B cell (primary cell): ENCODE measurements around the gene C20orf204. TPM values are rescaled to one million over a fixed set of nuclear protein-coding genes. Genes with fewer than 3 reads are reported as not detected.

Experiments
- ATAC-seq: fragments of 200-7000 bp; cut with Tn5 transposase; one replicate; pipeline ENCODE4 v1.10.0; 2021; ENCODE audit warnings: low read depth, mild to moderate bottlenecking, moderate number of reproducible peaks, moderate library complexity
- CTCF ChIA-PET: fragments of 350-600 bp; sonication (Branson Sonifier 250); formaldehyde crosslinking; loops from one replicate; lab custom pipeline; 2021; ENCODE audit warnings: antibody characterized with exemption, inconsistent platforms; lab: Charles Lee
- POLR2A ChIA-PET: fragments of 350-600 bp; sonication (Branson Sonifier 250); formaldehyde crosslinking; loops from one replicate; lab custom pipeline; 2021; ENCODE audit warnings: antibody characterized with exemption; lab: Charles Lee
- DNase-seq: peaks from one replicate; pipeline ENCODE4 v3.0.0; 2013
- H2AFZ ChIP-seq: 2 replicates; pipeline ENCODE4 v1.6.1; 2012; ENCODE audit warnings: mild to moderate bottlenecking, low read depth, low read length; ENCODE audit not compliant: insufficient read depth, poor library complexity, severe bottlenecking
- H3K27ac ChIP-seq, 2 donors: 1 replicate in 1 of 2; 2 replicates in 1 of 2; pipeline ENCODE4 v1.5.1; 2012 to 2013; ENCODE audit warnings: low read length in 2 of 2, mild to moderate bottlenecking in 2 of 2, moderate library complexity in 1 of 2
- H3K27me3 ChIP-seq, 4 experiments: fragments of 200-600 bp in 1 of 4; sonication (generic) in 1 of 4; replicated peaks in 1 of 4; 1 replicate in 2 of 4; 2 replicates in 2 of 4; pipeline versions ENCODE4 v1.6.1 to v1.7.0; 2013 to 2016; ENCODE audit warnings: low read length in 3 of 4, mild to moderate bottlenecking in 2 of 4, mixed read lengths in 1 of 4, moderate library complexity in 1 of 4; ENCODE audit not compliant: insufficient read depth in 4 of 4, control insufficient read depth in 3 of 4; ENCODE audit errors: control extremely low read depth in 1 of 4
- H3K36me3 ChIP-seq, 2 experiments: replicated peaks in 1 of 2; 1 replicate in 1 of 2; 2 replicates in 1 of 2; pipeline versions ENCODE4 v1.6.1 to v1.7.1; 2013; ENCODE audit warnings: low read length in 1 of 2; ENCODE audit not compliant: insufficient read depth in 2 of 2, control insufficient read depth in 1 of 2; ENCODE audit errors: control extremely low read depth in 1 of 2, extremely low read depth in 1 of 2
- H3K4me1 ChIP-seq, 2 donors: fragments of 200-600 bp in 1 of 2; sonication (generic) in 1 of 2; 1 replicate in 1 of 2; 2 replicates in 1 of 2; pipeline versions ENCODE4 v1.5.1 to v1.6.1; 2013 to 2017; ENCODE audit warnings: low read length in 2 of 2; ENCODE audit not compliant: control insufficient read depth in 2 of 2, insufficient read depth in 2 of 2
- H3K4me2 ChIP-seq: replicated peaks from 2 replicates; pipeline ENCODE3; 2012; ENCODE audit warnings: mild to moderate bottlenecking, low read depth, low read length; ENCODE audit not compliant: poor library complexity, severe bottlenecking
- H3K4me3 ChIP-seq, 5 experiments: fragments of 200-600 bp in 1 of 5; sonication (generic) in 1 of 5; 1 replicate in 3 of 5; 2 replicates in 2 of 5; pipeline versions ENCODE4 v1.5.1 to v1.7.0; 2011 to 2016; ENCODE audit warnings: low read length in 4 of 5, mild to moderate bottlenecking in 4 of 5, low read depth in 2 of 5, control low read depth in 1 of 5, moderate library complexity in 1 of 5; ENCODE audit not compliant: insufficient read depth in 1 of 5; ENCODE audit errors: control extremely low read depth in 1 of 5, extremely low read depth in 1 of 5
- H3K79me2 ChIP-seq: fragments of 200-600 bp; sonication (generic); one replicate; pipeline ENCODE4 v1.6.0; 2016; ENCODE audit warnings: low read length; ENCODE audit not compliant: control insufficient read depth, insufficient read depth
- H3K9ac ChIP-seq: fragments of 200-600 bp; sonication (generic); 2 replicates; pipeline ENCODE4 v1.6.1; 2017; ENCODE audit warnings: mild to moderate bottlenecking, low read length, moderate library complexity
- H3K9me3 ChIP-seq, 3 donors: one replicate each; pipeline versions ENCODE4 v1.6.1 to v1.7.1; 2013; ENCODE audit warnings: low read length in 2 of 3; ENCODE audit not compliant: control insufficient read depth in 2 of 3, insufficient read depth in 1 of 3; ENCODE audit errors: control extremely low read depth in 1 of 3
- H4K20me1 ChIP-seq: 2 replicates; pipeline ENCODE4 v1.6.0; 2012; ENCODE audit warnings: mild to moderate bottlenecking, low read length; ENCODE audit not compliant: insufficient read depth, control insufficient read depth, poor library complexity, severe bottlenecking
- H3K27ac Mint-ChIP-seq: one replicate; pipeline ENCODE4 v1.8.0; 2021; ENCODE audit warnings: mixed read lengths
- H3K27me3 Mint-ChIP-seq: one replicate; pipeline ENCODE4 v1.8.0; 2021; ENCODE audit warnings: mixed read lengths
- H3K4me1 Mint-ChIP-seq: one replicate; pipeline ENCODE4 v1.8.0; 2021; ENCODE audit warnings: mixed read lengths
- H3K4me3 Mint-ChIP-seq: one replicate; pipeline ENCODE4 v1.8.0; 2021; ENCODE audit warnings: mixed read lengths
- H3K9me3 Mint-ChIP-seq: one replicate; pipeline ENCODE4 v1.8.0; 2022; ENCODE audit warnings: mixed read lengths; ENCODE audit not compliant: insufficient read depth
- EZH2 ChIP-seq: IDR thresholded peaks from 2 replicates; pipeline ENCODE4 v1.6.1; 2012; ENCODE audit warnings: borderline replicate concordance, low read depth, mild to moderate bottlenecking, moderate library complexity, low read length; ENCODE audit not compliant: insufficient read depth, poor library complexity, severe bottlenecking
- WGBS: methylation state at CpG from one replicate; pipeline ENCODE4 v1.1.5; 2013; ENCODE audit warnings: missing lambda C conversion rate; ENCODE audit not compliant: insufficient coverage; 5-methylcytosine and 5-hydroxymethylcytosine counted together
- intact Hi-C: fragments of 100-400 bp; cut with micrococcal nuclease; formaldehyde crosslinking; loops from one replicate; pipeline ENCODE4 v1.10.0; 2022
- polyA plus RNA-seq: library from polyadenylated mRNA; depleted of rRNA; stranded (reverse); fragments of >200 nt; gene quantifications from 2 replicates; pipeline ENCODE4 v1.2.3, GENCODE V29; 2012
- total RNA-seq, 2 donors: library from RNA; stranded (reverse); fragments of 120-200 nt in 1 of 2; gene quantifications; 1 replicate in 1 of 2; 2 replicates in 1 of 2; pipeline versions ENCODE4 v1.2.3 to v1.2.4, GENCODE V29; 2013 to 2022
- TF ChIP-seq, protein P1 (sequence below): fragments of 200-600 bp; IDR thresholded peaks from one replicate; pipeline ENCODE4 v1.8.0; 2022; ENCODE audit warnings: antibody characterized with exemption, mild to moderate bottlenecking

Gene C20orf204
- total and polyA plus RNA-seq, 2 donors (not counting 1 experiment from before 2014, with no cell fraction given), result 0.24 to 2.5 TPM

GRCh38 chr20:64080813-64081623, 45.0 kb downstream of the C20orf204 start:
- H3K36me3 ChIP-seq, result peaks cover 0 to 5% of the 10 kb centered on the region in 2 experiments
- Mint-ChIP-seq H3K27me3 (peaks cover 5% of the 10 kb centered on the region), H3K27ac (peak overlapping the region; percentile 93), H3K4me1 (peaks cover 53% of the 10 kb centered on the region), H3K9me3 (no peaks in the 10 kb centered on the region), H3K4me3 (peak overlapping the region; percentile 87)
- H4K20me1 ChIP-seq, result peaks cover 41% of the 10 kb centered on the region
- ChIA-PET CTCF (interaction anchor here (2.1 to 11.8 kb wide), 5 partner anchors 11 to 41 kb away, joined by 4 to 220 read pairs (median 41); partner anchors contain the start of gene TCEA2), POLR2A (interaction anchor here (0.9 to 5.5 kb wide), 5 partner anchors 15 to 43 kb away, joined by 3 to 55 read pairs (median 7); partner anchors contain the start of gene TCEA2)
- 81% methylated on average over 14 of the region's 17 CpGs for WGBS
- peak overlapping the region; percentile 96 for H3K4me2 ChIP-seq
- H3K79me2 ChIP-seq, result peaks cover 17% of the 10 kb centered on the region
- peak overlapping the region; percentile 42 to 70 (median 63) for H3K4me3 ChIP-seq
- no peaks in the 10 kb centered on the region for H3K9me3 ChIP-seq
- H3K27me3 ChIP-seq, result peaks cover 0 to 11% (median 3%) of the 10 kb centered on the region in 4 experiments
- H3K9ac ChIP-seq, result peak overlapping the region; percentile 72
- H2AFZ ChIP-seq, result peak overlapping the region; percentile 65
- peaks cover 50 to 68% of the 10 kb centered on the region in 2 donors for H3K4me1 ChIP-seq
- no peak for TF ChIP-seq EZH2
- DNase-seq, result no peak
- intact Hi-C loops, result loop anchor here (5.0 kb wide), 1 partner anchor 99 kb away; the partner anchor contains the start of gene PRPF6
- peak overlapping the region; percentile 69 to 94 for H3K27ac ChIP-seq
- ATAC-seq, result no peak

- ChIA-PET CTCF (interaction anchor here (2.1 to 11.8 kb wide), 6 partner anchors 12 to 42 kb away, joined by 4 to 220 read pairs (median 53); partner anchors contain the start of gene TCEA2), POLR2A (interaction anchor here (0.5 to 2.9 kb wide), 3 partner anchors 19 to 510 kb away, joined by 7 to 10 read pairs (median 7); partner anchors contain the start of gene TCEA2)
- H3K9ac ChIP-seq, result no peak overlapping the region
- peaks cover 44 to 62% of the 10 kb centered on the region in 2 donors for H3K4me1 ChIP-seq
- peaks cover 49% of the 10 kb centered on the region for H3K4me1 Mint-ChIP-seq
- DNase-seq (no peak), ATAC-seq (no peak)
- peaks cover 0 to 11% (median 3%) of the 10 kb centered on the region in 4 experiments for H3K27me3 ChIP-seq
- H3K9me3 Mint-ChIP-seq, result no peaks in the 10 kb centered on the region
- intact Hi-C loops, result loop anchor here (5.0 kb wide), 1 partner anchor 99 kb away; the partner anchor contains the start of gene PRPF6
- H3K27ac Mint-ChIP-seq, result peak overlapping the region; percentile 82
- no peak overlapping the region for H3K27ac ChIP-seq
- TF ChIP-seq EZH2, result no peak
- TF ChIP-seq, protein P1, sequence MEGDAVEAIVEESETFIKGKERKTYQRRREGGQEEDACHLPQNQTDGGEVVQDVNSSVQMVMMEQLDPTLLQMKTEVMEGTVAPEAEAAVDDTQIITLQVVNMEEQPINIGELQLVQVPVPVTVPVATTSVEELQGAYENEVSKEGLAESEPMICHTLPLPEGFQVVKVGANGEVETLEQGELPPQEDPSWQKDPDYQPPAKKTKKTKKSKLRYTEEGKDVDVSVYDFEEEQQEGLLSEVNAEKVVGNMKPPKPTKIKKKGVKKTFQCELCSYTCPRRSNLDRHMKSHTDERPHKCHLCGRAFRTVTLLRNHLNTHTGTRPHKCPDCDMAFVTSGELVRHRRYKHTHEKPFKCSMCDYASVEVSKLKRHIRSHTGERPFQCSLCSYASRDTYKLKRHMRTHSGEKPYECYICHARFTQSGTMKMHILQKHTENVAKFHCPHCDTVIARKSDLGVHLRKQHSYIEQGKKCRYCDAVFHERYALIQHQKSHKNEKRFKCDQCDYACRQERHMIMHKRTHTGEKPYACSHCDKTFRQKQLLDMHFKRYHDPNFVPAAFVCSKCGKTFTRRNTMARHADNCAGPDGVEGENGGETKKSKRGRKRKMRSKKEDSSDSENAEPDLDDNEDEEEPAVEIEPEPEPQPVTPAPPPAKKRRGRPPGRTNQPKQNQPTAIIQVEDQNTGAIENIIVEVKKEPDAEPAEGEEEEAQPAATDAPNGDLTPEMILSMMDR, result no peak
- H3K4me3 Mint-ChIP-seq, result peak overlapping the region; percentile 87
- H3K4me2 ChIP-seq, result peak overlapping the region; percentile 96
- H3K4me3 ChIP-seq, result no peak overlapping the region
- no peak overlapping the region for H2AFZ ChIP-seq
- H3K36me3 ChIP-seq, result no peaks in the 10 kb centered on the region
- peaks cover 35% of the 10 kb centered on the region for H4K20me1 ChIP-seq
- peaks cover 0 to under 1% (median 0%) of the 10 kb centered on the region in 3 donors for H3K9me3 ChIP-seq
- 96% methylated on average over 6 of the region's 6 CpGs for WGBS
- H3K27me3 Mint-ChIP-seq, result peaks cover 5% of the 10 kb centered on the region
- H3K79me2 ChIP-seq, result peaks cover 12% of the 10 kb centered on the region
Measured at GRCh38 chr20:64081624-64081964, 45.6 kb downstream of the C20orf204 start.
